ENCODE results near the gene PANK4. TPM values are rescaled to one million over a fixed set of nuclear protein-coding genes. Genes with fewer than 3 reads are reported as not detected.
A peak's percentile ranks its signal among the peaks of the same experiment; 100 is the strongest.

PANK4 gene
- total and polyA plus RNA-seq, 9 of the 15 experiments (the other 6 are each of a cell fraction or from before 2014, with no cell fraction given) = 0.93 to 55.6 (median 31.5) TPM

DNA sequence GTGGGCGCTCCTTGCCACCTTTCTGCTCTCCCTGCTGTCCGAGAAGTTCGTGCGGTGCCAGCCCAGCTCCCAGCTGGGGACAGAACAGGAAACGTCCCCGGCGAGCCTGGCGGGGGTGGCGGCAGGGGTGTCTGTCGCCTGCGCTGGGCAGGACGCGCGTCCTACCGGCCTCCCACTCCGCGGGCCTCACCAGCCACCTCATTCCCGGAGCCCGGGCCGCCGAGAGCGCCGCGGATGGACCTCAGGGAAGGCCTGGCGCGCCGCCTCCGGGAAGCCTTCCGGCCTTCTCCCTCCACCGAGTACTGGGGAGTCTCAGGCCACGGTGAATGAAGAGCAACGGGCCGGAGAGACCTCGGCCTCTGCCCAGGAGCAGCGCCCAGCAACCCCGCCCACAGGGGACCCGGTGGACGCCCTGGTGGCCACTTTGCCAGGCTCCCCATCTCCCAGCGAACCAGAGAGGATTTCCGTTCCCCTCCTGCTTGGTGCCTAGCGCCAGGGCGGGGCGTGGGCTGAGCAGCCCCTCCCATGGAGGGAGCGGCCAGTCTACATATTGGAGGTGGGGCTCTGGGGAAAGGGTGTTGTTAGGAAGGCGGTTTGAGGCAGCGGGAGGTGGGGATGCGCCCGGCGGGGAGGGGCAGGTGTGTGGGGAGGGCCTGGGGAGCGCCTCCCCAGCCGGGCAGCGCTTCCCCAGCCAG is 20.3 kb upstream of the PANK4 start (continued):
- TF ChIP-seq POU5F1 (IDR thresholded peaks at IDR 0.05; ENCODE audit: borderline replicate concordance, low read depth, low read length, partially characterized antibody) = no peak
- TF ChIP-seq MIER1 (IDR thresholded peaks at IDR 0.05; ENCODE audit: low read depth) = no peak
- TF ChIP-seq HDAC2 (IDR thresholded peaks at IDR 0.05) = peak; percentile 94
- TF ChIP-seq GABPA (tag; conservative IDR thresholded peaks at IDR 0.05; ENCODE audit: low read depth) = peak; percentile 66
- TF ChIP-seq, protein P1, sequence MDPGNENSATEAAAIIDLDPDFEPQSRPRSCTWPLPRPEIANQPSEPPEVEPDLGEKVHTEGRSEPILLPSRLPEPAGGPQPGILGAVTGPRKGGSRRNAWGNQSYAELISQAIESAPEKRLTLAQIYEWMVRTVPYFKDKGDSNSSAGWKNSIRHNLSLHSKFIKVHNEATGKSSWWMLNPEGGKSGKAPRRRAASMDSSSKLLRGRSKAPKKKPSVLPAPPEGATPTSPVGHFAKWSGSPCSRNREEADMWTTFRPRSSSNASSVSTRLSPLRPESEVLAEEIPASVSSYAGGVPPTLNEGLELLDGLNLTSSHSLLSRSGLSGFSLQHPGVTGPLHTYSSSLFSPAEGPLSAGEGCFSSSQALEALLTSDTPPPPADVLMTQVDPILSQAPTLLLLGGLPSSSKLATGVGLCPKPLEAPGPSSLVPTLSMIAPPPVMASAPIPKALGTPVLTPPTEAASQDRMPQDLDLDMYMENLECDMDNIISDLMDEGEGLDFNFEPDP (CRISPR knock-in tag; IDR thresholded peaks at IDR 0.05) = no peak
- TF ChIP-seq SLC30A9 (CRISPR knock-in tag; IDR thresholded peaks at IDR 0.05) = no peak
- TF ChIP-seq, protein P2, sequence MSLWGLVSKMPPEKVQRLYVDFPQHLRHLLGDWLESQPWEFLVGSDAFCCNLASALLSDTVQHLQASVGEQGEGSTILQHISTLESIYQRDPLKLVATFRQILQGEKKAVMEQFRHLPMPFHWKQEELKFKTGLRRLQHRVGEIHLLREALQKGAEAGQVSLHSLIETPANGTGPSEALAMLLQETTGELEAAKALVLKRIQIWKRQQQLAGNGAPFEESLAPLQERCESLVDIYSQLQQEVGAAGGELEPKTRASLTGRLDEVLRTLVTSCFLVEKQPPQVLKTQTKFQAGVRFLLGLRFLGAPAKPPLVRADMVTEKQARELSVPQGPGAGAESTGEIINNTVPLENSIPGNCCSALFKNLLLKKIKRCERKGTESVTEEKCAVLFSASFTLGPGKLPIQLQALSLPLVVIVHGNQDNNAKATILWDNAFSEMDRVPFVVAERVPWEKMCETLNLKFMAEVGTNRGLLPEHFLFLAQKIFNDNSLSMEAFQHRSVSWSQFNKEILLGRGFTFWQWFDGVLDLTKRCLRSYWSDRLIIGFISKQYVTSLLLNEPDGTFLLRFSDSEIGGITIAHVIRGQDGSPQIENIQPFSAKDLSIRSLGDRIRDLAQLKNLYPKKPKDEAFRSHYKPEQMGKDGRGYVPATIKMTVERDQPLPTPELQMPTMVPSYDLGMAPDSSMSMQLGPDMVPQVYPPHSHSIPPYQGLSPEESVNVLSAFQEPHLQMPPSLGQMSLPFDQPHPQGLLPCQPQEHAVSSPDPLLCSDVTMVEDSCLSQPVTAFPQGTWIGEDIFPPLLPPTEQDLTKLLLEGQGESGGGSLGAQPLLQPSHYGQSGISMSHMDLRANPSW (CRISPR knock-in tag; IDR thresholded peaks at IDR 0.05) = no peak; the same call in 1 of the 2 replicates
- no peak for TF ChIP-seq PYGO2 (tag; IDR thresholded peaks at IDR 0.05)
- 0 out of 2 replicates have a peak, but pooled peaks have one; percentile 32 for TF ChIP-seq CBFA2T3 (IDR thresholded peaks at IDR 0.05)
- TF ChIP-seq, protein P3, sequence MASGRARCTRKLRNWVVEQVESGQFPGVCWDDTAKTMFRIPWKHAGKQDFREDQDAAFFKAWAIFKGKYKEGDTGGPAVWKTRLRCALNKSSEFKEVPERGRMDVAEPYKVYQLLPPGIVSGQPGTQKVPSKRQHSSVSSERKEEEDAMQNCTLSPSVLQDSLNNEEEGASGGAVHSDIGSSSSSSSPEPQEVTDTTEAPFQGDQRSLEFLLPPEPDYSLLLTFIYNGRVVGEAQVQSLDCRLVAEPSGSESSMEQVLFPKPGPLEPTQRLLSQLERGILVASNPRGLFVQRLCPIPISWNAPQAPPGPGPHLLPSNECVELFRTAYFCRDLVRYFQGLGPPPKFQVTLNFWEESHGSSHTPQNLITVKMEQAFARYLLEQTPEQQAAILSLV (tag; IDR thresholded peaks at IDR 0.05) = no peak
- no peak for TF ChIP-seq MCM3 (IDR thresholded peaks at IDR 0.05)
- peak; percentile 25 for TF ChIP-seq RBM22 (IDR thresholded peaks at IDR 0.05; ENCODE audit: low read depth, low read length, poor library complexity, severe bottlenecking)
- TF ChIP-seq MECOM (CRISPR knock-in tag; IDR thresholded peaks at IDR 0.05) = no peak
- peak; percentile 46; the same call in 1 of the 2 replicates for TF ChIP-seq EP400 (IDR thresholded peaks at IDR 0.05)
- TF ChIP-seq HDAC1 (IDR thresholded peaks at IDR 0.05) = peak in 1 of 2 experiments; percentile 54; a peak in 1 of 4 replicates
- peak in 1 of 2 experiments; percentile 18; a peak in 1 of 4 replicates for TF ChIP-seq SRF (CRISPR knock-in tag; IDR thresholded peaks at IDR 0.05)
- TF ChIP-seq, protein P4, sequence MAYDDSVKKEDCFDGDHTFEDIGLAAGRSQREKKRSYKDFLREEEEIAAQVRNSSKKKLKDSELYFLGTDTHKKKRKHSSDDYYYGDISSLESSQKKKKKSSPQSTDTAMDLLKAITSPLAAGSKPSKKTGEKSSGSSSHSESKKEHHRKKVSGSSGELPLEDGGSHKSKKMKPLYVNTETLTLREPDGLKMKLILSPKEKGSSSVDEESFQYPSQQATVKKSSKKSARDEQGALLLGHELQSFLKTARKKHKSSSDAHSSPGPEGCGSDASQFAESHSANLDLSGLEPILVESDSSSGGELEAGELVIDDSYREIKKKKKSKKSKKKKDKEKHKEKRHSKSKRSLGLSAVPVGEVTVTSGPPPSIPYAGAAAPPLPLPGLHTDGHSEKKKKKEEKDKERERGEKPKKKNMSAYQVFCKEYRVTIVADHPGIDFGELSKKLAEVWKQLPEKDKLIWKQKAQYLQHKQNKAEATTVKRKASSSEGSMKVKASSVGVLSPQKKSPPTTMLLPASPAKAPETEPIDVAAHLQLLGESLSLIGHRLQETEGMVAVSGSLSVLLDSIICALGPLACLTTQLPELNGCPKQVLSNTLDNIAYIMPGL (CRISPR knock-in tag; IDR thresholded peaks at IDR 0.05) = no peak
- peak; percentile 46 for TF ChIP-seq EGR1 (conservative IDR thresholded peaks at IDR 0.05)
- TF ChIP-seq, protein P5, sequence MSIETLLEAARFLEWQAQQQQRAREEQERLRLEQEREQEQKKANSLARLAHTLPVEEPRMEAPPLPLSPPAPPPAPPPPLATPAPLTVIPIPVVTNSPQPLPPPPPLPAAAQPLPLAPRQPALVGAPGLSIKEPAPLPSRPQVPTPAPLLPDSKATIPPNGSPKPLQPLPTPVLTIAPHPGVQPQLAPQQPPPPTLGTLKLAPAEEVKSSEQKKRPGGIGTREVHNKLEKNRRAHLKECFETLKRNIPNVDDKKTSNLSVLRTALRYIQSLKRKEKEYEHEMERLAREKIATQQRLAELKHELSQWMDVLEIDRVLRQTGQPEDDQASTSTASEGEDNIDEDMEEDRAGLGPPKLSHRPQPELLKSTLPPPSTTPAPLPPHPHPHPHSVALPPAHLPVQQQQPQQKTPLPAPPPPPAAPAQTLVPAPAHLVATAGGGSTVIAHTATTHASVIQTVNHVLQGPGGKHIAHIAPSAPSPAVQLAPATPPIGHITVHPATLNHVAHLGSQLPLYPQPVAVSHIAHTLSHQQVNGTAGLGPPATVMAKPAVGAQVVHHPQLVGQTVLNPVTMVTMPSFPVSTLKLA (conservative IDR thresholded peaks at IDR 0.05) = peak in 1 of 2 experiments; percentile 63; a peak in 3 of 4 replicates
- TF ChIP-seq ZSCAN29 (IDR thresholded peaks at IDR 0.05) = no peak
